Sigmoid colon (tissue), 4 donors: ENCODE data around the gene SLC26A6.

ENCODE experiments used
- POLR2A ChIP-seq, 2 donors: fragments of 450-650 bp; IDR thresholded peaks; one replicate each; pipeline ENCODE4 v1.6.1; 2016; ENCODE audit warnings: antibody characterized with exemption in 2 of 2, mild to moderate bottlenecking in 2 of 2, moderate library complexity in 2 of 2
- POLR2AphosphoS5 ChIP-seq, 4 donors: sonication (generic); formaldehyde crosslinking; IDR thresholded peaks; one replicate each; pipeline ENCODE4 v1.6.1; 2017; ENCODE audit warnings: antibody characterized with exemption in 4 of 4
- TF ChIP-seq, protein P1 (sequence below), 4 experiments: fragments of 450-650 bp in 3 of 4; fragments of 200-600 bp in 1 of 4; IDR thresholded peaks; one replicate each; pipeline ENCODE4 v1.5.1; 2016 to 2019; ENCODE audit warnings: antibody characterized with exemption in 4 of 4, mild to moderate bottlenecking in 3 of 4, moderate library complexity in 2 of 4

DNA sequence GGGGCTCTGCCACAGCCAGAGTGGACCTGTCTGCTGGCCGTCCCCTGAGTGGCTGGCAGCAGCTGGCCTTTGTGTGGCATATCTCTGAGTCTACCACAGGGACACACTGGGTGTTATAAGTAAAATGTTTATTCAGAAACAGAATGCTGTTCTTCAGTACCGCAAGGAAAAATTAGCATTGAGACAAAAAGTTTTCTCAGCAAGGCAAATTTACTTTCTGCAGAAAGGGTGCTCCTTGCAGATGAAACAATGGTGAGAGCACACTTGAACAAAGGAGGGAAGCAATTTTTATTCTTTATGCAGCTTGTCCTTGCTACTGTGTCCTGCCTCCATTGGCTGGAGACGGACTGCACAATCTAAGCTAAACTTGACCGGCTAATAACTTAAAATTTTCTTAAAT lies 17.7 kb downstream of the SLC26A6 start:
- no peak for TF ChIP-seq POLR2AphosphoS5 (IDR thresholded peaks at IDR 0.05)
- TF ChIP-seq, protein P1, sequence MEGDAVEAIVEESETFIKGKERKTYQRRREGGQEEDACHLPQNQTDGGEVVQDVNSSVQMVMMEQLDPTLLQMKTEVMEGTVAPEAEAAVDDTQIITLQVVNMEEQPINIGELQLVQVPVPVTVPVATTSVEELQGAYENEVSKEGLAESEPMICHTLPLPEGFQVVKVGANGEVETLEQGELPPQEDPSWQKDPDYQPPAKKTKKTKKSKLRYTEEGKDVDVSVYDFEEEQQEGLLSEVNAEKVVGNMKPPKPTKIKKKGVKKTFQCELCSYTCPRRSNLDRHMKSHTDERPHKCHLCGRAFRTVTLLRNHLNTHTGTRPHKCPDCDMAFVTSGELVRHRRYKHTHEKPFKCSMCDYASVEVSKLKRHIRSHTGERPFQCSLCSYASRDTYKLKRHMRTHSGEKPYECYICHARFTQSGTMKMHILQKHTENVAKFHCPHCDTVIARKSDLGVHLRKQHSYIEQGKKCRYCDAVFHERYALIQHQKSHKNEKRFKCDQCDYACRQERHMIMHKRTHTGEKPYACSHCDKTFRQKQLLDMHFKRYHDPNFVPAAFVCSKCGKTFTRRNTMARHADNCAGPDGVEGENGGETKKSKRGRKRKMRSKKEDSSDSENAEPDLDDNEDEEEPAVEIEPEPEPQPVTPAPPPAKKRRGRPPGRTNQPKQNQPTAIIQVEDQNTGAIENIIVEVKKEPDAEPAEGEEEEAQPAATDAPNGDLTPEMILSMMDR (IDR thresholded peaks at IDR 0.05): no peak
- no peak for TF ChIP-seq POLR2A (IDR thresholded peaks at IDR 0.05)
